BE2C (cell line): Measurements from ENCODE around the gene MYO3A.
"Not testable (repeated sequence)": the region's sequence is repeated elsewhere in the genome, so short reads cannot be mapped to it uniquely, and the experiment has no call there.

Source experiments
- DNase-seq: peaks from one replicate; pipeline ENCODE4 v3.0.0-alpha.2; 2020
- H3K27me3 ChIP-seq: fragments of 250-450 bp; sonication (Bioruptor Pico); 2 replicates; pipeline ENCODE4 v1.5.1; 2020; ENCODE audit warnings: mild to moderate bottlenecking
- H3K36me3 ChIP-seq: fragments of 250-450 bp; sonication (Bioruptor Pico); 2 replicates; pipeline ENCODE4 v1.5.1; 2020; ENCODE audit warnings: mild to moderate bottlenecking
- H3K4me1 ChIP-seq: fragments of 250-450 bp; sonication (Bioruptor Pico); 2 replicates; pipeline ENCODE4 v1.5.1; 2020
- H3K4me3 ChIP-seq: 2 replicates; pipeline ENCODE4 v1.5.1; 2011; ENCODE audit warnings: low read depth, low read length
- H3K9me3 ChIP-seq: fragments of 250-450 bp; sonication (Bioruptor Pico); 2 replicates; pipeline ENCODE4 v1.5.1; 2020
- CTCF ChIP-seq: IDR thresholded peaks from 2 replicates; pipeline ENCODE4 v1.5.1; 2012; ENCODE audit warnings: mild to moderate bottlenecking, low read depth, low read length

MYO3A gene

GRCh38 chr10:25988583-25988982 lies 54.6 kb downstream of the MYO3A start:
- no peaks in the 10 kb centered on the region for H3K4me1 ChIP-seq
- no peak overlapping the region for H3K4me3 ChIP-seq
- DNase-seq = no peak
- no peak for TF ChIP-seq CTCF
- H3K9me3 ChIP-seq = no peaks in the 10 kb centered on the region
- no peaks in the 10 kb centered on the region for H3K27me3 ChIP-seq
- H3K36me3 ChIP-seq = no peaks in the 10 kb centered on the region

- no peak for DNase-seq
- Histone ChIP-seq H3K4me1 (no peaks in the 10 kb centered on the region), H3K36me3 (no peaks in the 10 kb centered on the region), H3K27me3 (no peaks in the 10 kb centered on the region), H3K9me3 (no peaks in the 10 kb centered on the region), H3K4me3 (no peak overlapping the region)
- no peak for TF ChIP-seq CTCF
Observed at GRCh38 chr10:25989951-25990350, 55.9 kb downstream of the MYO3A start.

GRCh38 chr10:25999295-25999981 lies 65.4 kb downstream of the MYO3A start:
- Histone ChIP-seq H3K9me3 (no peaks in the 10 kb centered on the region), H3K36me3 (no peaks in the 10 kb centered on the region), H3K4me3 (no peak overlapping the region), H3K4me1 (no peaks in the 10 kb centered on the region), H3K27me3 (no peaks in the 10 kb centered on the region)
- no peak for TF ChIP-seq CTCF
- DNase-seq = no peak

GRCh38 chr10:26000971-26001370 lies 66.9 kb downstream of the MYO3A start:
- H3K36me3 ChIP-seq = no peaks in the 10 kb centered on the region
- no peaks in the 10 kb centered on the region for H3K9me3 ChIP-seq
- no peak for TF ChIP-seq CTCF
- H3K4me3 ChIP-seq = no peak overlapping the region
- no peaks in the 10 kb centered on the region for H3K27me3 ChIP-seq
- no peak for DNase-seq
- no peaks in the 10 kb centered on the region for H3K4me1 ChIP-seq

GRCh38 chr10:26002466-26002865 lies 68.4 kb downstream of the MYO3A start:
- not testable (repeated sequence) for H3K9me3 ChIP-seq, H3K4me1 ChIP-seq, H3K4me3 ChIP-seq, DNase-seq, H3K36me3 ChIP-seq, H3K27me3 ChIP-seq

GRCh38 chr10:26015092-26015491 lies 81.1 kb downstream of the MYO3A start:
- H3K4me3 ChIP-seq = no peak overlapping the region
- TF ChIP-seq CTCF = no peak
- no peak for DNase-seq
- no peaks in the 10 kb centered on the region for H3K4me1 ChIP-seq
- H3K27me3 ChIP-seq = no peaks in the 10 kb centered on the region
- H3K36me3 ChIP-seq = no peaks in the 10 kb centered on the region
- no peaks in the 10 kb centered on the region for H3K9me3 ChIP-seq

- no peaks in the 10 kb centered on the region for H3K9me3 ChIP-seq
- DNase-seq = no peak
- H3K36me3 ChIP-seq = no peaks in the 10 kb centered on the region
- no peak for TF ChIP-seq CTCF
- H3K4me3 ChIP-seq = no peak overlapping the region
- no peaks in the 10 kb centered on the region for H3K4me1 ChIP-seq
- H3K27me3 ChIP-seq = no peaks in the 10 kb centered on the region
Observed at GRCh38 chr10:26022831-26023230, 88.8 kb downstream of the MYO3A start.
